ENCODE data around the gene HS6ST2.

HS6ST2 gene

DNA sequence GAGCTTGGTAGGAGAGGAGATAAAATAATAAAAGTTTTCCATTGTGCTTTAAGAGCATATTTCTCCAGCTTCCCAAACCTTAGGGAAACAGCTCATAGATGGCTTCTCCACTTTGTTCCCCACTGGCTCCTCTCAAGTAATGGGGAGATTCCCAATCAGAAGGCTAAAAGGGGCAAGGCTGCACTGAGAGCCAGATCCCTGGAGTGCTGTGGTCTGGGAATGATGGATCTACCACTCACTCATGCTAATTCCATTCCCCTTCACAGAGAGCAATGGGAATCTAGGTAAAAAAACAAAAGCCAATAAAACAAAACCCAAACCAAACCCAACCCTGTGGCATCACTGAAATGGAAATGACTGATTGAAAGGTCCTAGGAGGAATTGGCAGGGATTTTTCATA lies 249.9 kb downstream of the HS6ST2 start:
- TF ChIP-seq, protein P1, sequence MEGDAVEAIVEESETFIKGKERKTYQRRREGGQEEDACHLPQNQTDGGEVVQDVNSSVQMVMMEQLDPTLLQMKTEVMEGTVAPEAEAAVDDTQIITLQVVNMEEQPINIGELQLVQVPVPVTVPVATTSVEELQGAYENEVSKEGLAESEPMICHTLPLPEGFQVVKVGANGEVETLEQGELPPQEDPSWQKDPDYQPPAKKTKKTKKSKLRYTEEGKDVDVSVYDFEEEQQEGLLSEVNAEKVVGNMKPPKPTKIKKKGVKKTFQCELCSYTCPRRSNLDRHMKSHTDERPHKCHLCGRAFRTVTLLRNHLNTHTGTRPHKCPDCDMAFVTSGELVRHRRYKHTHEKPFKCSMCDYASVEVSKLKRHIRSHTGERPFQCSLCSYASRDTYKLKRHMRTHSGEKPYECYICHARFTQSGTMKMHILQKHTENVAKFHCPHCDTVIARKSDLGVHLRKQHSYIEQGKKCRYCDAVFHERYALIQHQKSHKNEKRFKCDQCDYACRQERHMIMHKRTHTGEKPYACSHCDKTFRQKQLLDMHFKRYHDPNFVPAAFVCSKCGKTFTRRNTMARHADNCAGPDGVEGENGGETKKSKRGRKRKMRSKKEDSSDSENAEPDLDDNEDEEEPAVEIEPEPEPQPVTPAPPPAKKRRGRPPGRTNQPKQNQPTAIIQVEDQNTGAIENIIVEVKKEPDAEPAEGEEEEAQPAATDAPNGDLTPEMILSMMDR (IDR thresholded peaks at IDR 0.05; ENCODE audit: low read depth, low read length), result no peak
- no peak overlapping the region for H3K4me3 ChIP-seq (ENCODE audit: low read depth, low read length)

DNA sequence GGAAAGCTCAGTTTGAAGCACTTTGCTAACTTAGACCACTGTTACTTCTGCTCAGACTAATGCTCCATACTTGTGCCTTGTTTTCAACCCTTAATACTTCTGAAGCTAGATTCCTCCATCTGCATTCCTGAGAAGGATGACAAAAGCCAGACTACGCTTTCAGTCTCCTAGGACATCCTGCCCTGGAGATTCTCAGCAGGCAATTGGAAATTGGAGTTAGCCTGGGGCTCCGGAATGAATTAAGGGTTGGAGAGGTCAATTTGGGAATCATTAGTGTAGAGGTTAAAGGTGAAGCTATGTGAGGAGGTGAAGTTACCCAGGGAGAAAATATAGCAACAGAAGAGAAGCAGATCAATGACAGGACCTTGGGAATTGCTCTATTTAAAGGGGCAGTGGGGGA lies 253.7 kb downstream of the HS6ST2 start:
- TF ChIP-seq, protein P1 (IDR thresholded peaks at IDR 0.05; ENCODE audit: low read depth, low read length), result no peak
- H3K4me3 ChIP-seq (ENCODE audit: low read depth, low read length), result no peak overlapping the region

DNA sequence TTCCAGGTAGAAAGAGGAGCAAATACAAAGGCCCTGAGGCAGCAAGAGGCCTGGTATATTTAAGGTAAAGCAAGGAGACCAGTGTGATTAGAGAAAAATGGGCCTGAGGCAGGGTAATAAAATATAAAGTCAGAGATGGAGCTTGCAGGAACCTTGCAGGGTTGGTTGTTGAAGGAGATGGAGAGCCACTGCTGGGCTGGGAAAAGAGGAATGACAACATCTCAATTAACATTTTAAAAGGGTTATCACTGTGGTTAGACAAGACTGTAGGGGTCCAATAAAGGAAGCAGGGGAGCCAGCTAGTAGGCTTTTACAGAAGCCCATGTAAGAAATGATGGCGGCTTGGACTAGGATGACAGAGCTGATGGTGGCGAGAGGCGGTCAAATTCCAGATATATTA lies 264.0 kb downstream of the HS6ST2 start:
- no peak overlapping the region for H3K4me3 ChIP-seq (ENCODE audit: low read depth, low read length)
- TF ChIP-seq, protein P1 (IDR thresholded peaks at IDR 0.05; ENCODE audit: low read depth, low read length), result no peak

DNA sequence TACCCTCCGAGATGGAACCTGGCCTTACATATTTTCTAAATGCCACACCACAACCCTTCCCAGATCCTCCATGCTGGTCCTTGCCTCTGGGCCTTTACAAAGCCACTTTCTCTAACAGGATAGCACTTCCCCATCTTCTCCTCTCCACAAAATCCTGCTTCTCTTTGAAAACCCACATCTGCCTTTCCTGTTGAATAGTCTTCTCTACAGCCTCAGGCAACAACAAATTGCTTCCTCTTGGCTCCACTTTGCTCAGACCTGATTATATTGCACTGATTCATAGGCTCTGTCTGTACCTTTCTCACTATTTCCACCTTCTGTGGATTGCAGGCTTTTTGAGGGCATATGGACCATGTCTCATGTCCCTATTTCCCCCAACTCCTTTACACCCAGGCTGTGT lies 265.9 kb downstream of the HS6ST2 start:
- TF ChIP-seq, protein P1 (IDR thresholded peaks at IDR 0.05; ENCODE audit: low read depth, low read length), result no peak
- no peak overlapping the region for H3K4me3 ChIP-seq (ENCODE audit: low read depth, low read length)

DNA sequence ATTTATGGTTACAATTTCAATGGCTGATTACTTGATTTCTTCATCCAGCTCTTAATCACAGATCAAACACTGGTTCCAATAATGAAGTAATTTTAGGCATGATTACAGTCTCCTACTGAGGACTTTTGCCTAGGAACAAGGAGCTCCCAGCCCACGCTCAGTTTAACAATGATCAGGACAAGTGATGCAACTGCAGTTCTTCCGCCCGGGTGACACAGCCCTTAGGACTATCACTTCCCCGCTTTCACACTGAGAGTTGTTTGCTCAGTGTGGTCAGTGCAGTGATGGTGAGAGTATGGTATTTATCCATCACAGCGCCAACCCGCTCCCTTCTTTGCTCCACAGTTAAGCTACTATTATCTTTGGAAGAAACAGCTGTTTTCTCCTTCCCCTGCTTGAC lies 266.4 kb downstream of the HS6ST2 start:
- no peak overlapping the region for H3K4me3 ChIP-seq (ENCODE audit: low read depth, low read length)

DNA sequence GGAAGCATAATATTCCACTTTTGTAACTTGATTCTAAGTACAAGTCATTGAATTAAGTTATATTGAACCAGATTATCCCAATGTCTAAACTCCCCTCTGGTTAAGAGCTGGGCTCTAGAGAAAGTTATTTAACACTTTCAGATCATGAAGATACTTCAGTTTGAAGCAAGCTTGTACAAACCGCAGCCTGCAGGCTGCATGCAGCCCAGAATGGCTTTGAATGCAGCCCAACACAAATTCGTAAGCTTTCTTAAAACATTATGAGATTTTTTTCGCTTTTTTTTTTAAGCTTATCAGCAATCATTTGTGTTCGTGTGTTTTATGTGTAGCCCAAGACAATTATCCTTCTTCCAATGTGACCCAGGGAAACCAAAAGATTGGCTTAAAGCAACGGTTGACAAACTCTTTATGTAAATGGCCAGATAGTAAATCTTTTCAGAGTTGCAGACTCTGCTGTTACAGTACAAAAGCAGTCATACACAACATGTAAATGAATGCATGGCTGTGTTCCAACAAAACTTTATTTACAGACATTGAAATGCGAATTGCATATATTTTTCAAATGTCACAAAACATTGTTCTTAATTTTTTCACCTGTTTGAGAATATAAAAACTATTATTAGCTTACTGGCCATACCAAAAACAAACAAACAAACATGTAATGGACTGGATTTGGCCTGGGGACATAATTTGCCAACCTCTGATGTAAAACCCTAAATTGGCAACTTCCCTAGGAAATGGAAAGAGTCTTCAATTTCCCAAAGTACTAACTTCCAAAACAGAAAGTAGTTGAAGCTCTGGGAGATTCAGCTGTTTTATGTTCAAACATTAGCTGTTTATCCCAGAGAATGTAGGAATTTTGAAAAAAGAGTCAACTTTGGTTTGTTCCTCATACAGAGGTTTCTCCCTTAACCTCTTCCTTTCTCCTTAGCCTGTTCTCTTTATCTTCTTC lies 268.5 kb downstream of the HS6ST2 start:
- no peak overlapping the region for H3K4me3 ChIP-seq (ENCODE audit: low read depth, low read length)
- TF ChIP-seq, protein P1 (IDR thresholded peaks at IDR 0.05; ENCODE audit: low read depth, low read length), result no peak

More for the DNA sequence above, 266.4 kb downstream of the HS6ST2 start:
- TF ChIP-seq, protein P1 (IDR thresholded peaks at IDR 0.05; ENCODE audit: low read depth, low read length), result no peak

DNA sequence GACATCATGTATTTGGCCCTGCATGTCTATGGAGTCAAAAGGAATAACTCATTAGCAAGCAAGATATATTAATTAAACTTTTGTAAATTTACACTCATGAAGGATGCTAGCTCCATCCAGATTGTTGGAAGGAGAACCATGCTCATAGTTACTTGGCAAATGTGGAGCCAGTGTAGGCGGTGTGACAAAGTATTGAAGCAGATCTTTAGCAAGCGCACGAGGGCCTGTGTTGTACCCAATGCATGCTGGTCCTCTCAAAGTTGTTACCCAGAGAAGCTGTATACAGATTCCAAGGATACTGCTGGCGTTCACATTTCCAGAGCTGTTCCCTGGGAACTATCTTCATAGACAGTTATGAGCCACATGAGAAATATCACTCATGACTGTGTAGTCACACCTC lies 273.2 kb downstream of the HS6ST2 start:
- TF ChIP-seq, protein P1 (IDR thresholded peaks at IDR 0.05; ENCODE audit: low read depth, low read length), result no peak
- no peak overlapping the region for H3K4me3 ChIP-seq (ENCODE audit: low read depth, low read length)
